CD4-positive, alpha-beta T cell treated with Interleukin-6 at 100 ng/mL for 8 hours (primary cell): ENCODE data around the gene CRYL1.
"Not testable (repeated sequence)": the region's sequence is repeated elsewhere in the genome, so short reads cannot be mapped to it uniquely, and the experiment has no call there.

Experiments
- DNase-seq: peaks from one replicate; pipeline ENCODE4 v3.0.0-alpha.2; 2020; ENCODE audit warnings: mixed read lengths, low spot score

Gene CRYL1

GRCh38 chr13:20451397-20451796 lies 74.3 kb downstream of the CRYL1 start:
- DNase-seq: no peak

DNA sequence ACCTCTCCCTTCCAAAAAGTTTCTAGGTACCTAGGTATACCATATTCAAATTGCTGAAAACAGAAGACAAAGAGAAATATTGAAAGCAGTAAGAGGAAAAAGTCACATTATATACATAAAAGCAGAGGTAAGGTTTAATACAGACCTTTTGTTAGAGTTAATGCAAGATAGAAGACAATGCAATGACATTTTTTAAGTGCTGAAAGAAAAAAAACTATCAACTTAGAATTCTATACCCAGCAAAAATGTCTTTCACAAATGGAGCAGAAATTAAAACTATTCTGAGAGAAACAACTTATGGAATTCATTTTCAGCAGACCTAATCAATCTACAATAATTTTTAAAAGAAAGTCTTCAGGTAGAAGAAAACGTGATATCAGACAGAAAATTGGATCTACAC lies 77.2 kb downstream of the CRYL1 start:
- DNase-seq: no peak

DNA sequence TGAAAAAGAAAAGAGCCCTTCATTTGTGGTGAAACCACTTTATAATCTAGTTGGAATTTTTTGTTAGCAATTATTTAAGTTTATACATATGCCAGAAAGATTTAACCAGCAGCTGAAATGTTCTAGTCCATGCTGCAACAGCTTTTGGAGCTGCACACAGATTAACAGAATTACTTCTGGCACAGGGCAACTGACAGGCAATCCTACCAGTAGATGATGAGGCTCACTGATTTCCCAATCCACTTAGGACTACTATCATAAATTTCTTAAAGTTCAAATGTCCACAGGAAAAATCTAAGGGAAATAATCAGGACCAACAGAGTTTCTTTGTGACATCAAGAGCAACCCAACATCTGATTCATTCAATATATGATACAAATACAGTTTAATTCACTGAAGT lies 78.8 kb downstream of the CRYL1 start:
- DNase-seq: no peak

DNA sequence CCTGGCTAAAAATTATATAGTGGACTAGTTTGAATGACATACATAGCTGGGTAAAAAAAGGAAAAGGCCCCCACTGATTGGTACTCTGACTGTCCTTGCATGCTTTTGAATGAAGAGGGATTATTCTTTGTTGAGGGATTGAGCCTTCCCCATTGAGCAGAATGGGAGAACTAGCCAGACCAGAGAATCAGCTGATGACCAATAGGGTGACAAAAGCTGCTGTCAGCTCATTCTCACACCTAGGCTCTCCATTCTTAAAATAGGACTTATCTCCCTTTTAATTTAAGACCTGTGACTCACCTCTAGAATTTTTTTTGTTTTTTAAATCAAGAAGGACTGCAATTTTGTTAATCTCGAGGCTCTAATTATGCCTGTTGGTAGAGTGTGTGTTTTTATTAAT lies 79.3 kb downstream of the CRYL1 start:
- no peak for DNase-seq

DNA sequence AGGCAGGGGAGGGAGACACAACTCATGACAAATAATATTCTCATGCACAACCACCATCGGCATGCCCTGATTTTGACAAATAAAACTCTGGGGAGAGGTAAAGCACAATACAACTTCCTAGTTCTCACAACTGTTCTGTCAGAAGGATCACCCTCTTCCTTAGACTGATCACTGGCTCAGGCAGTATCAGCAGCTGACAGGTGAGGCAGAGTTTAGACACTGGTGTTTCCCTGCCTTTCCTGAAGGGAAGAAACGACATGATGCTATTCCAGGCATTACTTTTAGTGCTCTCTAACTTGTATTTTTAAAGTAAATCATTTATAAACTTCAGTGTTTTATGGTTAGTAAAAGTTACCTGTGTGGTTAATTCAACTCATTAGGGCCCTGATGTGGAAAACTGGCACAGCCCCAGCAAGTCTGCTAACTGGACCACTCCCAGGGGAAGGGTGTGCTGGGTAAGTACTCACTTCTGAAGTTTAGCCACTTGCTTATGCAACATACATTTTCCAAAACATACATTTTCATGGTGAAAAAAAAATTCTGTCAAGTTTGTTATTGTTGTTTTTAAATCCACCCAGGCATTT lies 82.8 kb downstream of the CRYL1 start:
- DNase-seq: no peak

- no peak for DNase-seq
Measured at GRCh38 chr13:20442375-20442774, 83.3 kb downstream of the CRYL1 start.

DNA sequence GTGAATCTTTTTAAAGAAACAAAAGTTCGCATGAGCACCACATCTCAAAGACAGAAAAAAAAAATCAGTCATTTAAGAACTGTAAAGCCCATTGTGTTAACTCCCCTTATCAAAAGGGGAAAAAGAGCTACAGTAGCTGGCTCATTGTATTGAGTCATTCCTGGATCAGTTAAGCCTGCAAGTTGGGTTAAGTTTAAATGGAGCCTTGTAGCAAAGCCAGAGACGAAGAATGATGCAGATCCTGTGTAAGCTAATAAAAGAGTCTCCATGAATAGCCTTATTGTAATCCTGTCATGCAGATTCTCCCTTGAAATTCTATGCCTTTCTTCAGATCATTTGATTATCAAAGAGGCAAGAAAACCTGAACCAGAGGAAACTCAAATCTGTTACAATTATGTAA lies 83.8 kb downstream of the CRYL1 start:
- no peak for DNase-seq

DNA sequence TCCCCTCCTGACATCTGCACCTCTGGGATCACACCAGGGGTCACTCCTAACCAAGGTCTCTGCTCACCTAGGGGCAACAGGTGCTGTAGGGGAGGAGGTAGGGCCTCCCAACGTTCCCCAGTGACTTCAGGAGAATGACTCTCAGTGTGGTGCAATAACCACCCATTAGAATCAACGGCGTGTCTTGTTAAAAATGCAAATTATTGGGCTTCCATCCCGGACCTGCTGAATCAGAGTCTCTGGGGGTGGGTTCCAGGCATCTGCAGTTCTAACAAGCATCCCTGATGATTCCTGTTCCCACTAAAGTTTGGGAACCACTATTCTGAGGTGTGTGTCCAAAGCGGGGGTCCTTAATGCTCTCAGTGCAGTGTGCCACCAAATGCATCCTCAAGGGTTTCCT lies 84.6 kb downstream of the CRYL1 start:
- no peak for DNase-seq

DNA sequence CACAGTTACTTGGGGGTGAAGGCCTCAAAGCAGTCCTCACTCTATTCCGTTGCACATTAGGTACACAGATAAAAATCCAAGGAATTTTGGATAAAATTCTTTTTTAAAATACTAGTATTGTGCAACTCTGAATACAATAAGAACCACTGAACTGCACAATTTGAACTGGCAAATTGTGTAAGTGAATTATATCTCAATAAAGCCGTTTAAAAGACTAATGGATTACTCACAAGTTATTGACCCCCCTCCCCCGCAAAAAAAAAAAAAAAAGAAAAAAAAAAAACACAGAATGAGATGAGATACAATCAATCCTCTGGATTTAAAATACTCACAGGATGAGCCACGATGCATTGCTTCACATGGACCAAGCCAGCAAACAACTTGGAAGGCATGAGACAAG lies 86.4 kb downstream of the CRYL1 start:
- no peak for DNase-seq

GRCh38 chr13:20438801-20439200 lies 86.9 kb downstream of the CRYL1 start:
- no peak for DNase-seq

- DNase-seq: no peak
Measured at GRCh38 chr13:20436505-20436904, 89.2 kb downstream of the CRYL1 start.

DNA sequence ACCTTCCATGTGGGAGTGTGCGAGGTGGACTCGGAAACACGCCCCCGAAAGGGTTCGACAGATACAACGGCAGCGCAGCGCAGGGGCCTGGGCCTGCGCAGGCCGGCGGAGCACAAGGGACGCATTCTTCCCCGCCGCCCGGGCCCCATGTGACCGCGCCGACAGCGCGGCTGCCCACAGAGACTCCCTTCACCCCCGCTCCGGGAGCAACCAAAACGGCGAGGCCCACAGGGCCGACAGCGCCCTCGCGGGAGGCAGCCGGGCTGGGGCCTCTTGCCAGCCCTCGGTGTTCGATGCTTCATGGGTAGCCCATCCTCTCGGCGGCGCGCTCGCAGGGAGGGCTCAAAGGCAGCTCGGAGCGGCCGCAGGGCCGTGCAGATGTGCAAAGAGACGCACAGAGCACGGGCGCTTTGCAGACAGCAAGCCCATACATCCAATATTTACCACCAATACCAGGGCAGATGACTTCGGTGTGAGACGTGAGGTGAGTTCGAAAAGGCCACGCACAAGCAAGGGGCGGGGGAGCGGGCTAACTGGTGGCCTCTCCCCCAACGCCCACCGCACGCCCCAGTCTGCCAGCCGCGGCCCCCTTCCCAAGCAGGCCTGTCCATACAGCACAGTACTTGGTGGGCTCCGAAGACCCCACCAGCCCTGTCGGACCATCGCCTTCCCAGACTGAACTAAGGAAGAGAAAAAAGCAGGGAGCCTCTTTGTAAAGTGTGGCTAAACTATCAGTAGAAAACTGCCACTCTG lies 89.9 kb downstream of the CRYL1 start:
- DNase-seq: no peak

DNA sequence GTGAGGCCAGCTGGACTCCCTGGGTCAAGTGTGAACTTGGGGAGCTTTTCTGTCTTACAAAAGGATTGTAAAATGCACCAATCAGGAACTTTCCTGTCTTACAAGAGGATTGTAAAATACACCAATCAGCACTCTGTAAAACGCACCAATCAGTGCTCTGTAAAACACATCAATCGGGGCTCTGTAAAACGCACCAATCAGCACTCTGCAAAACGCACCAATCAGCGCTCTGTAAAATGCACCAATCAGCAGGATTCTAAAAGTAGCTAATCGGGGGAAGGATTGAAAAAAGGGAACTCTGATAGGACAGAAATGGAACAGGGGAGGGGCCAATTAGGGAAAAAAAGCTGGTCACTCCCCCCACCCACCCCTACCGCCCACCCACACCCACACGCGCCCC lies 91.4 kb downstream of the CRYL1 start:
- DNase-seq: not testable (repeated sequence)

DNA sequence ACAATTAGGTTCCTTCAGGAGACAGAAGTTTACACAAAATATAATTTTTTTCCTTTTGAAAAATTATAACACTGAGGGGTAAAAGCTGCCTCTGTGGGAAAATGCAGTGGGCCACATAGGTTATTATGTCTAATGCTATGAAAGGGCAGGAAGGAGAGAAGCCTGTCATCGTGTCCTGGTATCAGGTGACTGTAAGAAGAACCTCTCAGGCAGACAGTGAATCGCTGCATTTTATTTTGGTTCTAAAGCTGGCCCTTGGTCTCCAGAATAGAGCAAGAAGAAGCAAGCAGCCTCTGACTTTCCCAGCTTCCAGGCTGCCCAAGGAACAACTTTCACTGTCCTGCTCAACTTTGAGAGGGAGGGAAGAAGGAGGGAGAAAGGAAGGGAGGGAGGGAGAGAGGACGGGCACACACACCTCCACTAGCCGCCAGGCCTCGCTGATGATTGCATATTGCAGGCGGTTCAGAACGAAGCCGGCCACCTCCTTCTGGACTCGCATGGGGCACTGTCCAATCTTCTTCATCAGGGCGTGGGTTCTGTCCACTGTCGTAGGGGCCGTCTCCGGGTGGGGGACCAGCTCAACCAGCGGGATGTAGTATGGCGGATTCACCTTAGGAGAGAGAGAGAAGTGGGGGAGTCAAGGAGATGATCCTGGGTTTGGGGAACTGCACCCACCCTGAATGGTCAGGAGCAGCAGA lies 93.8 kb downstream of the CRYL1 start:
- DNase-seq: no peak

DNA sequence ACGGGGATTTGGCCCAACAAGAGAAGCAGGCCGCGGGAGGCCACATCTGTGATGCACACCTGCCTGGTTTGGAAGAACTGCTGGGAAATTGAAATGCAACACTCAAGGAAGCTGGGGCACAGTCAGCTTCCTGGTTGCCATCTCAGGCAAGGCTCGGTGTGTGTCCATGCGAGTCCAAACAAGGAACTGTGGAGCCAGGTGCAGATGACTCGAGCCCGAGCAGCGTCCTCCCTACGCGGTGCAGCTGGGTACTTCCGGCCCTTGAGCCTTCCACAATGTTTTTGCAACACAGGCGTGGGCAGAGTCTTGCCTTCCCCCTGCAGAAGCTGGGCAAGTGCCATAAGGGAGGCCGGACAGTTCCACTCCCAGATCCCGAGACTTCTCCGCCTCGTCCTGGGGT lies 94.6 kb downstream of the CRYL1 start:
- no peak for DNase-seq

DNA sequence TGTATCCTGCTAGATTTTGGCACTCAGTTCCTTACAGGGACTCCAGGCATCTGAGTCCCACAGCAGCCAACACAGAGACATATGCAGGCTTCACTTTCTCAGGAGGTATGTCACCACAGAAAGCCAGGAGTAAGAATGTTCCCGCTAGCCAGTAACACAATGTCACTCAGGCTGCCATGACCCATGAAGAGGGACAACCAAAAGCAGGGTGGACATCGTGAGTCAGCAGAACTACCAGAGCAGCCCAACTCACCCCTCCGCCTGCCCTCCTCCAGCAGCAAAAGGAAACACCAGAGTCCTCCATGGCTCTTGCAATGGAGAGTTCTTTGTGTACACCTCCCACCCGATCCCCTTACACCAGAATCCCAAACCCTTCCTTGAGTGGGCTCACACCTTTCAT lies 95.4 kb downstream of the CRYL1 start:
- no peak for DNase-seq

DNA sequence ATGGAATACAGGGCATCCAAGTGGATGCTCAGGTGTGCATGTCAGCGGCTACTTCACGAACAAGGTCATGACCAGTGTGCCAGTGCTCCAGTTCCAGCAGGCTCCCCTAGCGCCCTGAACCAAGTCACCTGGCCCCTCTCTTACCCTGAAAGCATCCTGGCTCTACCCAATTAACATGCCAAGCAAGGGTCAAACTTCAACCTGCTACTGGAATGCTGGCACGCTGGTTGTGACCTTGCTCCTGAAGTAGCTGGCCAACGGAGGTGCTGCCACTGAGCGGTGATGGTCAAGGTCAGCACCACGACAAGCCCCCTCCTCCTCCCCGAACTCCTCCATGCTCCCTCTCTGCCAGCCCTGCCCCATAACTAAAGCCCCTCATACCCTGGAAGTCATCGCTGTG lies 96.0 kb downstream of the CRYL1 start:
- no peak for DNase-seq

- DNase-seq: no peak
Measured at GRCh38 chr13:20428666-20429644, 96.7 kb downstream of the CRYL1 start.

- DNase-seq: no peak
Measured at GRCh38 chr13:20426766-20427448, 98.8 kb downstream of the CRYL1 start.

- no peak for DNase-seq
Measured at GRCh38 chr13:20425819-20426219, 99.8 kb downstream of the CRYL1 start.

DNA sequence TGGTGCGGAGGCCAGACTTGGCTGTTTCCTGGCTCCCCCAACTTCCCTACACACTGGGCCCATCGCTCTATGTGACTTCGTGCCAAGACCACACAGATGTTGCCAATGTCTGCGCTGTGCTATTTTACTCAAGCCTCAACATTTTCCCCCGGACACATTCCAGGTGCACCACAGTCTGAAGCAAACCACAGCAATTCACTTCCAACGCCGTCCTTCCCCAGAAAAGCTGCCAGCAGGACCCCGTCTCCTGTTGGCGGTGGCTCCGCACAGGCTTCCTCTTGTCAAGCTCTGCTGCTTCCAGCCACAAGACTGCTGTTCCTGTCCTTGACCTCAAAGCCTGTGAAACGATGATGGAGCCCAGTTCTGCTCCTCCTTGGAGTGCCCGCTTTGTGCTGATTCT lies 100.7 kb downstream of the CRYL1 start:
- DNase-seq: no peak

DNA sequence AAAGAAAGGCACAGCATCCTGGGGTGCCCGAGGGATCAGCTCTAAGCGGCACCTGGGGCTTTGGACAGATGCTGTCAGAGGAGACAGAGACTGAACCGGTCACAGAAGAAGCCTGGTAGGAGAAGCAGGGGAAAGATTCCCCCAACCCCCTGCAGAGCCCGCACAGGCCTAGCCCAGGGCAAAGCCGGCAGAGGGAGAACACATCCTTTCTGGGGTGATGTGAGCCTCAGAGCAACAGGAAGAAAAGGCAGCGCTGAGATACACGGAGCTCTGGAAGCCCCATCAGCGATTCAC lies 101.2 kb downstream of the CRYL1 start:
- no peak for DNase-seq
